ENCODE results near the gene FGF5. TPM values are rescaled to one million over a fixed set of nuclear protein-coding genes. Genes with fewer than 3 reads are reported as not detected.
"Not testable (repeated sequence)": the region's sequence is repeated elsewhere in the genome, so short reads cannot be mapped to it uniquely, and the experiment has no call there.

Gene FGF5, protein sequence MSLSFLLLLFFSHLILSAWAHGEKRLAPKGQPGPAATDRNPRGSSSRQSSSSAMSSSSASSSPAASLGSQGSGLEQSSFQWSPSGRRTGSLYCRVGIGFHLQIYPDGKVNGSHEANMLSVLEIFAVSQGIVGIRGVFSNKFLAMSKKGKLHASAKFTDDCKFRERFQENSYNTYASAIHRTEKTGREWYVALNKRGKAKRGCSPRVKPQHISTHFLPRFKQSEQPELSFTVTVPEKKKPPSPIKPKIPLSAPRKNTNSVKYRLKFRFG
- not detected for total RNA-seq

DNA sequence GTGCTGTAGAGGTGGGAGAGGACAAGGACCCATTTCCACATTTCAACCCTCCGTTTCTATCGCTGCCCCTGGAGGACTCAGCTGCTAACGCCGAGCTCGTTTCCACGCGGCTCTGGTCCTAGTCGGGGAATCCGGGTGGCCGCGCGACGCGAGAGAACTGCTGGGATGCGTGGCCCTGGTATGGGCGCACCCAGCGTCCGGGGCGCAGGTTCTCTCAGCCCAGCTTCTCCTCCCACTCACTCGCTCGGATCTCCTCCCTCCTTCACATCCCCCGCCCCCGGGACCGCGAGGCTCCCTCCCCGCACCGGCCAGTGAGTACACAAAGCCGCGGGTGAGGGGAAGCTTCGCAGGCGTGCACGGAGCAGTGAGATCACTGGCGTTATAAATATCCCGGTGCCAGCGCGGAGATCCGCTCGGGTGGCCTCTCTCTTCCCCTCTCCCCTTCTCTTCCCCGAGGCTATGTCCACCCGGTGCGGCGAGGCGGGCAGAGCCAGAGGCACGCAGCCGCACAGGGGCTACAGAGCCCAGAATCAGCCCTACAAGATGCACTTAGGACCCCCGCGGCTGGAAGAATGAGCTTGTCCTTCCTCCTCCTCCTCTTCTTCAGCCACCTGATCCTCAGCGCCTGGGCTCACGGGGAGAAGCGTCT, at the start of gene FGF5:
Gene FGF5, plus strand, starts transcription at position 412 of the 649 bp plus-strand sequence. Its CDS starts 161 bp downstream, at position 573.
- ATAC-seq (no peak), DNase-seq (ENCODE audit: low spot score) (no peak)

DNA sequence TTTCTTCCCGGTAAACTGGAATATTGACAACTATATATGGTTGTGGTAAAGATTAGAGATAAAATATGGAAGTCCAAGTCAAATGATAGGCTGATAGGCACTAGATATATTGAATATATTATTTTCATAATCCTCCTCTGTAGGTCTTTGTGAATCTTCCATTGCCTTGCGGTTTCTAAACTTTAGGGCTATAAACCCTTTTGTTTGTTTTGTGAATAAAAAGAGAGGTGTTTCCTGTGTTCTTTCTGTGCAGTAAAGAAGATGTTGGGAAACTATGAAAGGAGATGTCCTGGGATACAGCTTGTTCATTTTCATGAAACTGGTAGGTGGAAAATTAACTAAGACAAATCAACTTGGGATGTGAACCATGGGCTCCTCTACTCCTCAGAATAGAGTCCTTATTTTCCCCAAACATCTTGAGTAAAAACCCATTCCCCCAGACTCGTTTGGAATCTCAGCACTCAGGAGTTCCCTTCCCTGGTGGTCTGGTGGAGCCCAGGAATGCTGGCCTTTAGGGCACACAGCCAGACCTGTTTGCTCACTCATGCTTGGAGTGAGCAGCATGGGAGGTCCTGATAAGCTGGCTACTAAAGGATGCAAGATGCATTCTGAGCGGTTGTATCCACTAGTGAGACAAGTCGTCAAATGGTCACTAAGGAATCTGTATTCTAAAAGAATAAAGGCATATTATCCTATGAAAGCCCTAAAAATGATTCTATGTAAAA, 47.0 kb upstream of the FGF5 start:
- DNase-seq (ENCODE audit: low spot score): no peak
- ATAC-seq: no peak

DNA sequence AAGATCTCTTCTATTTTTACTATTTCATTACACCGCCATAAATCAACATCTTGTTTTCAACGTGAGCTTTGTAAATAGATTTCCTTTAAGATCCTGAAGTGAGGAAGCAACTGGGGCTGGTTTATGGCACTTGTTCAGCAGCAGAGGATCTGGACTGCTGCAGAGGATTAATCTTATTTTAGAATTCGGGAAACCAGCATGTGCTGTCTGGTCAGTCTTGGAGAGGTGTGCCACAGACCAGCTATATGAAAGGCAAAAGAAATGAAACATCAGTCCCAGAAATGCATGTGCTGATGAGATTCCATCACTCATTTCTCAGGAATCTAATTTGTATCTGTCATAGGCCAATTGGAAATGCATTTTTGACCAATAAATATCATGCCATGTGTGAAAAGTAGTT, 45.8 kb upstream of the FGF5 start:
- DNase-seq (ENCODE audit: low spot score) (no peak), ATAC-seq (no peak)

- no peak for DNase-seq (ENCODE audit: low spot score)
- no peak for ATAC-seq
Observed at GRCh38 chr4:80221161-80221560, 45.3 kb upstream of the FGF5 start.

DNA sequence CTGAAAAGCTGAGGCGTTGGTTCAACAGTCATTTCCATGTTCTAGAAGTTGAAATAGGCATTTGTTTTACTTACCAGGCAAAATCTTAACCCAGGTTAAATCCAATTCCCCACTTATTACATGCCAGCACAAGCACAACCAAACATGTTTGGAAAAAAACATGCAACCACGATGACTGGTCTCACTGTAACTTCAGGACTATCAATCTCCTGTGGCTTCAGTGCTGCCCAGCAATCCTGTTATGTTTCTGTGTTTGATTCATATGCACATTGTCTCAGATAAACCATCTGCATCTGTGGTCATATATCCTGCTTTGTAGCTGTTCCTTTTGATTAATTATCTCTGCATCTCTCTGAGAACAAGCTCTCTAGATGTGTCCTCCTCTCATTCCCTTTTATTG, 40.9 kb upstream of the FGF5 start:
- no peak for ATAC-seq
- no peak for DNase-seq (ENCODE audit: low spot score)

DNA sequence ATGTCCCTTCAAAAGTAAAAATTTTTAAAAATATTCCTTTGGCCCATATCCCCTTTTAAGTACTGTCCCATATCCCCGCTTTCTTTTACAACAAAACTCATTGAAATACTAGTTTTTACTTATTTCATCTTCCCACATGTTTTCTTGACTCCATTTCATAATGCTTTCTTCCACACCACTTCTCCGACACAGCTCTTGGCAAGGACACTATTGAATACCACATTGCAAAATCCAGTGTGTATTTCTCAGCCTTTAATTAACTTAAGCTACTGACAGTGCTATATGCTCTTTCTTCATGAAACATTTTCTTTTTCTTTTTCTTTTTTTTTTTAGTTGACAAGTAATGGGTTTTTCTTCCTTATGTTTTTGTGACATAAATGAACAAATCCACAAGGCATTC, 40.4 kb upstream of the FGF5 start:
- DNase-seq (ENCODE audit: low spot score): no peak
- no peak for ATAC-seq

DNA sequence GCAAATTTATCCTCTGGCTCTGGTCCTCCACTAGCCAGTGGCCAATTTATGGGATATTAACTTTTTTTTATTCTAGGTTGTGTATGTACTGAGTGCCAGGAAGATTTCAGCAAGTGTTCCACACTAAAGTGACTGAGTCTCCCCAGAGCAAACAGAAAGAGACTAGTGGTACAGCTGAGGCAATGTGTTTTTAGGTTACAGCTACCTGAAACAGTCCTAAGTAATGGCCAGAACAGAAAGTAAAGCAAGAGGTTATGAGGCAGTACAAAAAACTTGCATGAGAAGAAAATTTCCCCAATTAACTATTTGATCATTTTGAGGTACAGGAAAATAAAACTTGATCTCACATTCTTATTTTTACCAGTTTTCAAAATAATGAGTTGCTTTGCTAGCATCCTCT, 38.0 kb upstream of the FGF5 start:
- ATAC-seq (no peak), DNase-seq (ENCODE audit: low spot score) (no peak)

DNA sequence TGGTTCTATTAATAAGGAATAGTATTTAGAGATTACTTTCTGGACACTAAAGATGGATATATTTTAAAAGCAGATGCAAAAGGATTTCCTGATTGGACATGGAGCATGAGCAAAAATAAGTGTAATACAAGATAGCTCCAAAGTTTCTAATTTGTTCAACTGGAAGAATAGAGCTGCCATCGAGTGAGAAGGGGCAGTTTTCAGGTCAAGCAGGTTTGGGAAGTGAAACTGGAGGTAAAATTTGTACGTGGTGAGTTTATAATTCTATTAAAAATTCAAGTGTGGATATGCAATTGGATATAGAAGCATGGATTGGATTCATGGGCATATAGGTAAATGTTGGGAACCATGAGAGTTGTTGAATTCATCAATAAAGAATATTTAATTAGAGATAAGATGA, 37.3 kb upstream of the FGF5 start:
- ATAC-seq: no peak
- DNase-seq (ENCODE audit: low spot score): no peak

- ATAC-seq: no peak
- no peak for DNase-seq (ENCODE audit: low spot score)
Observed at GRCh38 chr4:80229590-80229989, 36.9 kb upstream of the FGF5 start.

GRCh38 chr4:80231180-80231579, 35.3 kb upstream of the FGF5 start:
- ATAC-seq (no peak), DNase-seq (ENCODE audit: low spot score) (no peak)

DNA sequence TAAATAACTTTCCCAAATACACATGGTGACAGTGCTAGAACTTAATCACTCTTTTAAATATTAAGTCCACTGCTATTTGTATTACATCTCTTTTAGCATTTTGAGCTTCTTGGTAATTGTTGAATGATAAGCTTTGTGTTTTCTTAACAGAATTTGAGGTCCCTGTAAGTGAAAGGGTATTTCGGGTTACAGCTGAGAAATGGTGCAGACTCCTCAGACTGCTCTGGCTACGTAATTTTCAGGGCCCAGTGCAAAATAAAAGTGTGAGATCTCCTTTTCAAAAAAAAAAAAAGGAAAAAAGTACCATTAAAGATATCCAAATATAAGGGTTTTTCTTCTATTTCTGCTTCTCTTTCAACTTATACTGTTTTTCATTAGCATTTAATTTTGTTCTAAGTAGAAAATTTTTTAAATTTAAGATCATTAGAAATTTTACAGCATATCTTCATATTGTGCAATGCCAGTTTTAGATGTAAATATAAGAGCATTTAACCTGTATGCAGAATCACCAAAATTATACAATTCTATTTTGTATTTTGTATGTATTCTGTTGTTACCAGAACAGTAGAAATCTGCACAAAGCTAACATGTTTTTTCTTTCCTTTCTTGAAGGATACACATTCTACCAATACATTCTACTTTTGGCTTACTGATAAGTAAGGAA, 33.6 kb upstream of the FGF5 start:
- ATAC-seq: no peak
- no peak for DNase-seq (ENCODE audit: low spot score)

- no peak for DNase-seq (ENCODE audit: low spot score)
- ATAC-seq: no peak
Observed at GRCh38 chr4:80233390-80233789, 33.1 kb upstream of the FGF5 start.

DNA sequence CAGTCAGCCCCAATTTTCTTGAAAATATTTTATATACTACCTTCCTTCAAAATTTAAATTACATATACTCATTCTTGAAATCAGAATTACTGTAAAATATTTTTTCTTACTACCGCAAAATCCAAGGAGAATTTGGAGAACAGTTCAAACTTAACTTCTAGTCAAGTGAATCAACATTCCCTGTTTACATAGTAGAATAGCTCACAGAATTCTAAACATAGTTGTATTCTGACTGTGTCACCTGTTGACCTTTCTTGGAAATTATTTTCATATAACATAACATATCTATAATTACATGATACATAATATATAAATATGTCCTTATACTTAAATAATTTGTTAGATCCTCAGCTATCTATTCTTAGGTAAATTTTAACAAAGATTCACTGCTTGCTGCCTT, 31.0 kb upstream of the FGF5 start:
- no peak for ATAC-seq
- DNase-seq (ENCODE audit: low spot score): no peak

- no peak for ATAC-seq
- DNase-seq (ENCODE audit: low spot score): no peak
Observed at GRCh38 chr4:80237992-80238391, 28.5 kb upstream of the FGF5 start.

DNA sequence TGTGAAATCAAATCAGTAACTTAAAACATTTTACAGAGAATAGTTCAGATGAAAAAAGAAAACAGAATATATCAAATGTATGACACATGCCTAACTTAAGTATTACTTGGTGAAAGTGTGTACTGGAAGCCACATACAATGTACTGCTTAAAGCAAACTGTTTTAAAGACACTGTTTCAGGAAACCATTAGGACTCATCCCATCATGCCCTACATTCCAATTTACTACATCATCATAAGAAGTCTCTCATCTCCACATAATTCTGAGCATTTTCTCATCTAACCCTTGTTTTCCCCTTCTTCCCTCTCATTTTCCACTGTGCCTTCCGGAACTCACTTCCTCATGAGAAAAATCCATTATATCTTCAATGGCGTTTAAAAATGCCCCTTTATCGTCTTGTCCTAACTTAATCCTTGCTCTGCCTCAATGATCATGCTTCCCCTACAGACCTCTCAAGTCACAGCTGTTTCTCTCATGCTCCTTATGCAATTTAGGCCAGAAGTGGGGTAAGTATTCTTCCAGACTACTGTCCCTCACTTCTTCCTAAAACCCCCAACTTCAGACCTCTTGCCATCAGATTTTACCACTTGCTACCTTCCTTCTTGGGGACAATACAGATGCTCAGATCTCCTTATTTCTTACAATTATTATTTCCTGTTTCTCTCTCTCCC, 26.8 kb upstream of the FGF5 start:
- no peak for ATAC-seq
- DNase-seq (ENCODE audit: low spot score): no peak

DNA sequence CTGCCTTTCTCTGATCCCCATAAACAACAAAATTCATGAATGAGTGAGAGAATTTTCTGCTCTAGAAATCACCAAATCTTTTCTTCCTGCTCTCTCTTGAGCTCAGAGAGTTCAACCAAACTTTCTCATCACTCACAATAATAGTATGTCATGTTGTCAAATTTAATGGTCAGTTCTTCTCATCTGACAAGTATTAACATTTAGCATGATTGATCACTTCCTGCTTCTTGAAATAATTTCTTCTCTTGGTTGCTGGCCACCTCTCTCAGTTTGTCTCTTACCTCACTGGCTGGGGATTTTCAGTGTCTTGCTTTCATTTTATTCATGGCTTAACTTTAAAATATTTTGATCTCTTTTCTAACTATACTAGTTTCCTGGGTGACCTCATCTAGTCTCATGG, 25.5 kb upstream of the FGF5 start:
- no peak for ATAC-seq
- DNase-seq (ENCODE audit: low spot score): no peak

GRCh38 chr4:80243274-80244018, 23.0 kb upstream of the FGF5 start:
- DNase-seq (ENCODE audit: low spot score) (no peak), ATAC-seq (no peak)

DNA sequence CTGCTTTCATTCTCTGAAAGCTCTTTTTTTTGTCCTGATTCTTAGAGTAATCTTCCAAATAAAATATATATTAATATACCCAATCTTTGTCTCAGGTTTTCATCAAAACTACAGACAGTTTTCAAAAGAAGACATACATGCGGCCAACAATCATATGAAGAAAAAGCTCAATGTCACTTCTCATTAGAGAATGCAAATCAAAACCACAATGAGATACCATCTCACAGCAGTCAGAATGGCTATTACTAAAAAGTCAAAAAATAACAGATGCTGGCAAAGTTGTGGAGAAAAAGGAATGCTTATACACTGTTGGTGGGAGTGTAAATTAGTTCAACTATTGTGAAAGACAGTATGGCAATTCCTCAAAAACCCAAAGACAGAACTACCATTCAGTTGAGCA, 19.0 kb upstream of the FGF5 start:
- not testable (repeated sequence) for DNase-seq (ENCODE audit: low spot score); ATAC-seq

DNA sequence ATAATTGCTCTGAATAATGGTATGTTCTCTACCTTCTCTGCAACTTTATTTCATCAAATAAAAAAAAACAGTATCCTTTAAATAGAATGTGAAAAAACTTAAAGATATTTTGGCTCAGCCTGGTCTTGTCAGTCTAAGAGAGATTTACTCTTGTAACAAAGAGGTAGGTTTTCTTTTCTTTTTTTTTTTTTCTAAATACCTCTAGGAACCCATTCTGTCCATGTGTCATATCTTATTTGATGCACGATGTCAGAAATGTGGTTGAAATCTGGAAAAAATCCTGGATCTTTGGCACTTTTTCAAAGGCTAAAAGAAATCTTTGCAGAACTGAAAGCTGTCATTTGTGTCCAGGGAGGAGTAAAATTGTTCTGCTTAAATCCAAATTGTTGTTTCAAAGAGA, 17.3 kb upstream of the FGF5 start:
- no peak for DNase-seq (ENCODE audit: low spot score)
- no peak for ATAC-seq

GRCh38 chr4:80252427-80252826, 14.0 kb upstream of the FGF5 start:
- DNase-seq (ENCODE audit: low spot score) (no peak), ATAC-seq (no peak)
